Measurements from ENCODE around the gene CTDNEP1. TPM values are rescaled to one million over a fixed set of nuclear protein-coding genes. Genes with fewer than 3 reads are reported as not detected.

The CTDNEP1 gene
- polyA plus RNA-seq, 1 donor (not counting 4 experiments of a cell fraction or from before 2014, with no cell fraction given): 66.2 TPM

- DNase-seq (ENCODE audit: low read depth, low spot score) (no peak), FAIRE-seq (no peak)
- Histone ChIP-seq H3K4me1 (ENCODE audit: control insufficient read depth, extremely low read depth, insufficient read depth, low read length) (peaks cover 47% of the 10 kb centered on the region), H3K9ac (ENCODE audit: control insufficient read depth, extremely low read depth, insufficient read depth, low read length) (no peak overlapping the region), H3K27ac (ENCODE audit: control insufficient read depth, insufficient read depth, low read length) (peak overlapping the region; percentile 70), H2AFZ (ENCODE audit: control insufficient read depth, low read length) (no peak overlapping the region), H4K20me1 (ENCODE audit: control insufficient read depth, extremely low read depth, insufficient read depth, low read length) (peaks cover 2% of the 10 kb centered on the region), H3K9me3 (ENCODE audit: control insufficient read depth, low read depth, low read length) (no peaks in the 10 kb centered on the region), H3K9me1 (ENCODE audit: control insufficient read depth, extremely low read depth, insufficient read depth, low read length) (peaks cover 2% of the 10 kb centered on the region), H3K27me3 (ENCODE audit: control insufficient read depth, extremely low read depth, insufficient read depth, low read length) (no peaks in the 10 kb centered on the region), H3K4me3 (ENCODE audit: control insufficient read depth in 2 of 3, extremely low read depth in 1 of 3, insufficient read depth in 2 of 3, low read depth in 1 of 3, low read length in 3 of 3) (no peak overlapping the region), H3K4me2 (ENCODE audit: control insufficient read depth, extremely low read depth, insufficient read depth, low read depth, low read length) (no peak overlapping the region), H3K36me3 (ENCODE audit: control insufficient read depth in 2 of 2, extremely low read depth in 1 of 2, insufficient read depth in 2 of 2, low read length in 2 of 2) (peaks cover 15 to 31% of the 10 kb centered on the region in 2 experiments), H3K79me2 (ENCODE audit: control insufficient read depth, insufficient read depth, low read length) (peaks cover 58% of the 10 kb centered on the region)
- TF ChIP-seq CTCF (optimal IDR thresholded peaks at IDR 0.05 in 1 of 3, IDR thresholded peaks at IDR 0.05 in 1 of 3, conservative IDR thresholded peaks at IDR 0.05 in 1 of 3; ENCODE audit: extremely low read depth in 1 of 3, insufficient read depth in 2 of 3, low read length in 3 of 3) (no peak), EZH2 (IDR thresholded peaks at IDR 0.05; ENCODE audit: low read length) (no peak)
- dilution Hi-C loops (cut with MboI; ENCODE audit: extremely low pct_ligation_motif_present, low sequenced_read_pairs): no loop called here
Observed at GRCh38 chr17:7236808-7237207, 14.7 kb downstream of the CTDNEP1 start.

GRCh38 chr17:7235693-7236665, 15.6 kb downstream of the CTDNEP1 start:
- dilution Hi-C loops (cut with MboI; ENCODE audit: extremely low pct_ligation_motif_present, low sequenced_read_pairs): no loop called here
- H3K9ac ChIP-seq (ENCODE audit: control insufficient read depth, extremely low read depth, insufficient read depth, low read length): peak overlapping the region; percentile 18
- peaks cover 3% of the 10 kb centered on the region for H4K20me1 ChIP-seq (ENCODE audit: control insufficient read depth, extremely low read depth, insufficient read depth, low read length)
- H3K27me3 ChIP-seq (ENCODE audit: control insufficient read depth, extremely low read depth, insufficient read depth, low read length): no peaks in the 10 kb centered on the region
- H3K9me1 ChIP-seq (ENCODE audit: control insufficient read depth, extremely low read depth, insufficient read depth, low read length): peaks cover 2% of the 10 kb centered on the region
- H3K27ac ChIP-seq (ENCODE audit: control insufficient read depth, insufficient read depth, low read length): peak overlapping the region; percentile 93
- TF ChIP-seq EZH2 (IDR thresholded peaks at IDR 0.05; ENCODE audit: low read length) (no peak), CTCF (optimal IDR thresholded peaks at IDR 0.05 in 1 of 3, IDR thresholded peaks at IDR 0.05 in 1 of 3, conservative IDR thresholded peaks at IDR 0.05 in 1 of 3; ENCODE audit: extremely low read depth in 1 of 3, insufficient read depth in 2 of 3, low read length in 3 of 3) (no peak)
- H3K9me3 ChIP-seq (ENCODE audit: control insufficient read depth, low read depth, low read length): no peaks in the 10 kb centered on the region
- FAIRE-seq (no peak), DNase-seq (ENCODE audit: low read depth, low spot score) (no peak)
- H3K4me2 ChIP-seq (ENCODE audit: control insufficient read depth, extremely low read depth, insufficient read depth, low read depth, low read length): peak overlapping the region; percentile 9
- H2AFZ ChIP-seq (ENCODE audit: control insufficient read depth, low read length): no peak overlapping the region
- H3K79me2 ChIP-seq (ENCODE audit: control insufficient read depth, insufficient read depth, low read length): peaks cover 60% of the 10 kb centered on the region
- peaks cover 41% of the 10 kb centered on the region for H3K4me1 ChIP-seq (ENCODE audit: control insufficient read depth, extremely low read depth, insufficient read depth, low read length)
- H3K4me3 ChIP-seq (ENCODE audit: control insufficient read depth in 2 of 3, extremely low read depth in 1 of 3, insufficient read depth in 2 of 3, low read depth in 1 of 3, low read length in 3 of 3): no peak overlapping the region
- H3K36me3 ChIP-seq (ENCODE audit: control insufficient read depth in 2 of 2, extremely low read depth in 1 of 2, insufficient read depth in 2 of 2, low read length in 2 of 2): peaks cover 14 to 31% of the 10 kb centered on the region in 2 experiments

All from keratinocyte (primary cell).